Astrocyte (in vitro differentiated cells and primary cell): Measurements from ENCODE around the gene TGFB1. TPM values are rescaled to one million over a fixed set of nuclear protein-coding genes. Genes with fewer than 3 reads are reported as not detected.

Experiments
- DNase-seq: peaks from one replicate; pipeline ENCODE4 v3.0.0-alpha.2; 2010; ENCODE audit warnings: low read depth
- FAIRE-seq: peaks from 2 replicates; lab custom pipeline; 2011; peaks lifted over from hg19 to GRCh38; lab: Jason Lieb, UNC
- H2AFZ ChIP-seq: 2 replicates; pipeline ENCODE4 v1.6.0; 2012; ENCODE audit warnings: low read depth, low read length, inconsistent platforms
- H3K27ac ChIP-seq: 2 replicates; pipeline ENCODE4 v1.5.1; 2011; ENCODE audit warnings: low read depth, low read length, inconsistent platforms
- H3K27me3 ChIP-seq: 2 replicates; pipeline ENCODE4 v1.6.0; 2011; ENCODE audit warnings: low read length, inconsistent platforms; ENCODE audit not compliant: insufficient read depth
- H3K36me3 ChIP-seq: 2 replicates; pipeline ENCODE4 v1.5.1; 2011; ENCODE audit warnings: low read length, inconsistent platforms; ENCODE audit not compliant: insufficient read depth
- H3K4me1 ChIP-seq: 2 replicates; pipeline ENCODE4 v1.5.1; 2011; ENCODE audit warnings: low read length, inconsistent platforms; ENCODE audit not compliant: insufficient read depth
- H3K4me2 ChIP-seq: 2 replicates; pipeline ENCODE4 v1.6.0; 2012; ENCODE audit warnings: low read length, inconsistent platforms
- H3K4me3 ChIP-seq: 2 replicates; pipeline ENCODE4 v1.5.1; 2011; ENCODE audit warnings: low read depth, mild to moderate bottlenecking, low read length, inconsistent platforms; ENCODE audit not compliant: insufficient read depth
- H3K79me2 ChIP-seq: 2 replicates; pipeline ENCODE4 v1.6.0; 2012; ENCODE audit warnings: mild to moderate bottlenecking, low read length, inconsistent platforms; ENCODE audit not compliant: insufficient read depth
- H3K9ac ChIP-seq: 2 replicates; pipeline ENCODE4 v1.6.0; 2012; ENCODE audit warnings: mild to moderate bottlenecking, low read length, inconsistent platforms
- H3K9me3 ChIP-seq: 2 replicates; pipeline ENCODE4 v1.5.1; 2012; ENCODE audit warnings: low read depth, mild to moderate bottlenecking, low read length, inconsistent platforms; ENCODE audit not compliant: insufficient read depth
- H4K20me1 ChIP-seq: 2 replicates; pipeline ENCODE4 v1.6.0; 2012; ENCODE audit warnings: low read length, inconsistent platforms; ENCODE audit not compliant: insufficient read depth
- H3K27ac Mint-ChIP-seq: one replicate; pipeline ENCODE4 v1.8.0; 2021; ENCODE audit warnings: mild to moderate bottlenecking, mixed read lengths; ENCODE audit not compliant: unreplicated experiment
- H3K27me3 Mint-ChIP-seq: one replicate; pipeline ENCODE4 v1.8.0; 2021; ENCODE audit warnings: low read depth, mixed read lengths; ENCODE audit not compliant: unreplicated experiment
- H3K36me3 Mint-ChIP-seq: one replicate; pipeline ENCODE4 v1.8.0; 2021; ENCODE audit warnings: low read depth, mixed read lengths; ENCODE audit not compliant: unreplicated experiment
- H3K4me1 Mint-ChIP-seq: one replicate; pipeline ENCODE4 v1.8.0; 2021; ENCODE audit warnings: low read depth, mixed read lengths; ENCODE audit not compliant: unreplicated experiment
- H3K4me3 Mint-ChIP-seq: one replicate; pipeline ENCODE4 v1.8.0; 2021; ENCODE audit warnings: mild to moderate bottlenecking, moderate library complexity, mixed read lengths; ENCODE audit not compliant: unreplicated experiment
- H3K9me3 Mint-ChIP-seq: one replicate; pipeline ENCODE4 v1.8.0; 2021; ENCODE audit warnings: mild to moderate bottlenecking, mixed read lengths; ENCODE audit not compliant: unreplicated experiment
- CTCF ChIP-seq: IDR thresholded peaks from 2 replicates; pipeline ENCODE4 v1.5.1; 2011; ENCODE audit warnings: low read depth, mild to moderate bottlenecking, inconsistent platforms, low read length, moderate library complexity; ENCODE audit not compliant: insufficient read depth
- EZH2 ChIP-seq: IDR thresholded peaks from 2 replicates; pipeline ENCODE4 v1.6.1; 2012; ENCODE audit warnings: mild to moderate bottlenecking, low read length, inconsistent platforms; ENCODE audit not compliant: insufficient read depth
- total RNA-seq: library from RNA; stranded (reverse); gene quantifications from 2 replicates; pipeline ENCODE4 v1.2.1, GENCODE V29; 2021

Gene TGFB1
- total RNA-seq, 1 donor from 2014 or later: 155 TPM

GRCh38 chr19:41344162-41344561 is 9.6 kb downstream of the TGFB1 start:
- H3K27ac ChIP-seq: no peak overlapping the region
- no peak overlapping the region for H3K9ac ChIP-seq
- no peaks in the 10 kb centered on the region for H3K9me3 ChIP-seq
- peaks cover 27% of the 10 kb centered on the region for H3K79me2 ChIP-seq
- H3K27me3 ChIP-seq: no peaks in the 10 kb centered on the region
- H4K20me1 ChIP-seq: peaks cover 74% of the 10 kb centered on the region
- peaks cover 1% of the 10 kb centered on the region for H3K4me1 ChIP-seq
- H3K4me3 Mint-ChIP-seq: no peak overlapping the region
- TF ChIP-seq EZH2 (no peak), CTCF (no peak)
- peaks cover 30% of the 10 kb centered on the region for H3K36me3 Mint-ChIP-seq
- no peaks in the 10 kb centered on the region for H3K9me3 Mint-ChIP-seq
- peaks cover 32% of the 10 kb centered on the region for H3K36me3 ChIP-seq
- no peaks in the 10 kb centered on the region for H3K27me3 Mint-ChIP-seq
- no peak overlapping the region for H3K27ac Mint-ChIP-seq
- H3K4me2 ChIP-seq: no peak overlapping the region
- no peak for FAIRE-seq
- peaks cover 9% of the 10 kb centered on the region for H3K4me1 Mint-ChIP-seq
- H3K4me3 ChIP-seq: no peak overlapping the region
- DNase-seq: no peak
- H2AFZ ChIP-seq: no peak overlapping the region

GRCh38 chr19:41341669-41342490 is 11.8 kb downstream of the TGFB1 start:
- Histone ChIP-seq H3K36me3 (peaks cover 34% of the 10 kb centered on the region), H3K79me2 (peaks cover 18% of the 10 kb centered on the region), H3K9ac (no peak overlapping the region), H3K4me3 (no peak overlapping the region), H3K4me1 (no peaks in the 10 kb centered on the region), H3K27ac (no peak overlapping the region), H3K4me2 (no peak overlapping the region), H3K27me3 (no peaks in the 10 kb centered on the region), H2AFZ (no peak overlapping the region), H4K20me1 (peaks cover 69% of the 10 kb centered on the region), H3K9me3 (no peaks in the 10 kb centered on the region)
- FAIRE-seq (no peak), DNase-seq (no peak)
- TF ChIP-seq EZH2: no peak
- no peak for TF ChIP-seq CTCF
- Mint-ChIP-seq H3K27me3 (no peaks in the 10 kb centered on the region), H3K9me3 (no peaks in the 10 kb centered on the region), H3K4me3 (no peak overlapping the region), H3K27ac (no peak overlapping the region), H3K4me1 (peaks cover 4% of the 10 kb centered on the region), H3K36me3 (peaks cover 22% of the 10 kb centered on the region)

GRCh38 chr19:41339936-41340335 is 13.8 kb downstream of the TGFB1 start:
- no peak overlapping the region for H3K4me3 ChIP-seq
- no peak overlapping the region for H2AFZ ChIP-seq
- no peak overlapping the region for H3K27ac ChIP-seq
- no peak overlapping the region for H3K4me2 ChIP-seq
- Mint-ChIP-seq H3K27ac (peak overlapping the region; percentile 92), H3K4me1 (peaks cover 4% of the 10 kb centered on the region), H3K36me3 (peaks cover 18% of the 10 kb centered on the region), H3K4me3 (peak overlapping the region; percentile 69), H3K9me3 (no peaks in the 10 kb centered on the region), H3K27me3 (no peaks in the 10 kb centered on the region)
- H3K27me3 ChIP-seq: no peaks in the 10 kb centered on the region
- no peaks in the 10 kb centered on the region for H3K9me3 ChIP-seq
- DNase-seq (peak; percentile 48), FAIRE-seq (peak; percentile 26)
- TF ChIP-seq CTCF (no peak), EZH2 (no peak)
- H4K20me1 ChIP-seq: peaks cover 70% of the 10 kb centered on the region
- no peaks in the 10 kb centered on the region for H3K4me1 ChIP-seq
- no peak overlapping the region for H3K9ac ChIP-seq
- H3K36me3 ChIP-seq: peaks cover 30% of the 10 kb centered on the region
- peaks cover 18% of the 10 kb centered on the region for H3K79me2 ChIP-seq
